ENCODE results near the gene GLCCI1. TPM values are rescaled to one million over a fixed set of nuclear protein-coding genes. Genes with fewer than 3 reads are reported as not detected.
"Not testable (repeated sequence)": the region's sequence is repeated elsewhere in the genome, so short reads cannot be mapped to it uniquely, and the experiment has no call there.

The GLCCI1 gene
- total RNA-seq, 1 experiment from 2014 or later, result 3.1 TPM

DNA sequence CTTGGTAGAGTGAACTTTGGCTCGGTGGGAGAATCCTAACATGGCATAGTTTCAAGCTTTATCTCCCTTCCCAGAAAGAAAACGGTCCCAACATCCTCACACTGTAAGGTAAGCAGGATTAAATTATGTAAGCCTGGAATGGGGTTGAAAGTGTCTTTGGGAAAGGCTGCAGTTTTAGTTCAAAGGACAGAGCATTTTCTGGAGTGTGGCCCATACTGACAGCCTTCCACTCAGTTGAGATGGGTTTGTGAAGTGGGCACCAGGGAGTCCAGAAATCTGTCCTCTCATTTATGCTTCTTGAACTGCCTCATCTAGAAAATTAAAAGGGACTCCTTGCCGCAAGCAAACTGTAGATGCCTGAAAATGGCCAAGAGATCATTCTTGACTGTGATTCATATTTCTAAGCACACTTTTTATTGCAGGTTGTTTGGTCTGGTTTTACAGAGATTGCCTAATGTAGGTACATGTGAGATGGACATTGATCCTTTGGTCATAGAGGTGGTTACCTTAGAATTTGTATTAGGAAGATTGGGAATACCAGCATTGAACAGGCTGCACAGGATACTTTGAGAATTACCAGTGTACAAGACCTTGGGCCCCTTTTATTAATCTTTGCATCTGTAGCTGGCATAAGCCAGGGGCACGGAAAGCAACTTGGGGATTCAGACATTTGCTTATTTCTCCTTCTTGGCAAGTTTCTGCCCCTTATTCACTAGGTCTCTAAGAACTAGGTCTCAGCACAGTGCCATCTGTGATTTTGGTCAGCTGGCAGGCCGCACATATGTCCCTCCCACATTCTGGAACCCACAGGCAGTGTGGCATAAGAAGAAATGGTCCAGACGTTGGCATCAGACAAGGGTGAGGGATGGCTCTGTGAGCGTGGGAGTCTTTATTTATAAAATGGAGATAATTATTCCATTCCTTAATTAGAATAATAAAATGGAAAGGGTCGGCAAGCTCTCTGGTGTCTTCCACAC, 125.9 kb downstream of the GLCCI1 start:
- DNase-seq (ENCODE audit: low read depth), result no peak

DNA sequence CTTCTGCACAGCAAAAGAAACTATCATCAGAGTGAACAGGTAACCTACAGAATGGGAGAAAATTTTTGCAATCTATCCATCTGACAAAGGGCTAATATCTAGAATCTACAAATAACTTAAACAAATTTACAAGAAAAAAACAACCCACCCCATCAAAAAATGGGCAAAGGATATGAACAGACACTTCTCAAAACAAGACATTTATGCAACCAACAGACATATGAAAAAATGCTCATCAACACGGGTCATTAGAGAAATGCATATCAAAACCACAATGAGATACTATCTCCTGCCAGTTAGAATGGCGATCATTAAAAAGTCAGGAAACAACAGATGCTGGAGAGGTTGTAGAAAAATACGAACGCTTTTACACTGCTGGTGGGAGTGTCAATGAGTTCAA, 132.7 kb downstream of the GLCCI1 start:
- DNase-seq (ENCODE audit: low read depth), result not testable (repeated sequence)

DNA sequence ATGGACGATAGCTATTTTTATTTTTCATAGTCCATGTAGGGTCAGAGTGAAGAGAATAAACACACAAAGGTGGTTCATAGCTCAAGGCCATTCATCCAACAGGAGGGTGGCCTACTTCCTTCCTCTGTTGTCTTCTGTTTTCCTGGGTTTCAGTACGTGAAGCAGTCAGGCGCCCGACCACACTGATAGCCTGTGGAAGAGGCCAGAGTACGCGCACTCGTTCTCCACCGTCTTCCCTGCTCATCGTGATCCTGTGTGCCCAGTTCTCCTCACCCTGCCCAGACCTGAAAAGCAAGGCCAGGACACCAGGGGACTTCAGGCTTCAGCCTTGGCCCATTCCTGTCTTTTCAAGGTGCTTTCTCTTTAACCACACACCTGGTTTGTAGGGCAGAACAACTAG, 134.7 kb downstream of the GLCCI1 start:
- DNase-seq (ENCODE audit: low read depth), result no peak

DNA sequence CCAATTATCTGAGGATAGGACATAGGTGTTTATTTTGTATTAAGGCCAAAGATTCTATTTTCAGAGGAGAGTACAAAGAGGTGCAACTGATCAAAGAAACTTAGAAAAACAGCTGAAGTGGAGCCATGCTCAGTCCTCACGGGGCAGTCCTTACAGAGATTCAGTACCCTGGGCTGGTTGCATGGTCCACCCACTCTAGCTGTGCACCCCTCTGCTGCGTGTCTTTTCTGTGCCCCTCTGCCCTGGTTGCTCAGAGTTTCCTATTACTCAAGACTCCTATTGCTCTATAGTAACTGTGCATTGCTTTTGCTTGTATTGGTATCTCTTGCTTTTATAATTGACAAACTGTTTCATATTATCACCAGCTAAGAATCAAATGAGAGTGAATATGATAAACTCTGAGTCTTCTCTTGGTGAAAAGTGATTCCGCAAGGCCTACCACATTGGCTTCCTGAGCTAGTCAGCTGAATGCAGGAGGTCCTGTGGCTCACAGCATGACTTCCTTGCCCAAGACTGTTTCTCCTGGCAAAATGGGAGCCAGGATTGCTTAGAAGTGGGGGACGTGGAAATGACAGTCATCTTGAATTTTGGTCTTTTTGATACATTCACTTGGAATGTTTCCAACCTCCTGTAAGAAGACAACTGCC, 137.0 kb downstream of the GLCCI1 start:
- no peak for DNase-seq (ENCODE audit: low read depth)

DNA sequence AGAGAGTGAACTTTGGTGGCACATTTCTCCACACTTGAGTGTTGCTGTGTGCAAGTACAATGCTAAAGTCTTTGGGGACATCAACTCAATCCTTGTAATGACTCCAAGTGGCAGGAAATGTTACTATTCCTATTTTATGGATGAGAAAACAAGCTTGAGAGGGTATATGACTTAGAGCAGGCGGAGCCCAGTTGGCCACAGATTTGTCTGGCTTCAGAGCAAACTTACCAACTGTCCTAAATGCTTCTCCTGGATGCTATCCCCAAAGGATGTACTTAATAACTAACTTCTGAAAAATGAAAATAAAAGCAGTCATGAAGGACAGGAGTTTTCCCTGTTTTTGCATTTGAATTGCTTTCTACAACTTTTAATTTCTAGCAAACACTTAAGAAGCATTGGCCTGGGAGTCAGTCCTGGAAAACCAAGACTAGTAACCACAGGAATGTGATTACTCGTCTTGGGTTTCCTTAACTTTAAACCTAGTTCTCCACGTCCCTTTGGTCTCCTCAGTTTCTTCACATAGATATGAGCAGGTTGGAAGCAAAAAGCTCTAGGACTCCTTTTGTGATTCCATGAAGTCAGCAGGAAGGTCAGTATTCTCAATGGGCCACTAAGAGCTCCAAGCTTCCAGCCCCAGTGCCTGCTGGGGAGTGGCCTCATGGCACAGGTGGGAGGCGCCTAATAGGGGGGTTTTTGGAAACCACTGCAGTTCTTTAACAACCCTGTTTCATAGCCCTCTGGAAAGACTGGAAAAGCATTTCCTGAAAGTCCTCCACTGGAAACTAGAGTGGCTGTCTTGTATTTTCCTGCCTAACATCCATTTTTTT, 140.8 kb downstream of the GLCCI1 start:
- DNase-seq (ENCODE audit: low read depth), result no peak

DNA sequence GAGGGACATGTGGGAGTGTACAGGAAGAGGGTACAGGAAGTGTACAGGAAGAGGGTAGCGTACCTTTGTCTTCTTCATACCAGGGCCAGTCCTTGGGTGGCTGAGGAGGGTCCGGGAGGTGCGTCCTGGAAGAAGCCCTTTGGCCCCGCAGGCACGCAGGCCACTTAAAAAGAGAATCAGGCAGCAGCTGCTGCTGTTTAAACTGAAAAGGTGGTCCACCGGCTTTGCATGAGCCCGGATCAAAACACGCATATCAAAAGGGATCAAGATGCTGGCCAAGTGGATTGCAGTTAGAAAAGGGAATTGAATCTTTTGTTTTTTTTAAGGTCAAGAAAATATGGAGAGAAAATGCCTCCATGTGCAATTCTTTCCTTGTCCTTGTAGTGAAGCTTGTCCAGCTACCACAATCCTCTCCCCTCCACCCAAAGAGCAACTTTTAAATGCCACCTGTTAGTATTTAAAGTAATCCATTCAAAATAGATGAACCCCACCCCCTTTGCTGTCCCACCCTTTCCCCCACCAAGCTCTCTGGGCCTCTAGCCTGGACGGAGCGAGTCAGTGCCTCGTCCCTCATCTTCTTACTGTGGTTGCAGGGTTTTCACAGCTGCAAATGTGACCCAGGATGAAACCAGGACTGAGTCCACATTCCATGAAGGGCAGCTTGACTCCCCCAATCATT, 142.8 kb downstream of the GLCCI1 start:
- DNase-seq (ENCODE audit: low read depth), result no peak

DNA sequence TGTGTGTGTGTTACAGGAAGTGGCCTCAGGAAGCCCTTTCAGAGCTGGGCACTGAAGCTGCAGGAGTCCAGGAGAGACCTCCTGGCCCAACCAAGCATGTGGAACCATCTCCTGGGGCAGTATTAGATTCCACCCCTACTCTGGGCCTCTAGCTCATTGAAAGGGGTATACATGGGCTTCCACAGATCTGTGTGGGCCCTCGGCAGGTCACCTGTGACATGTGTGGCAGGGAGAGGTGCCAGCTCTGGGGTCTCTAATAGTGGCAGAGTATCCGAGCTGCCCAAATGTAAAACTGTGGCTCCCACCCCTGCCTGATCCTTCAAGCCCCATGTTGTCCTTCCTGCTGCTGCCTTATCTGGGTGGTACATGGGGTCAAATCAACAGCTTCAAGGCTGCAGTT, 144.1 kb downstream of the GLCCI1 start:
- no peak for DNase-seq (ENCODE audit: low read depth)

DNA sequence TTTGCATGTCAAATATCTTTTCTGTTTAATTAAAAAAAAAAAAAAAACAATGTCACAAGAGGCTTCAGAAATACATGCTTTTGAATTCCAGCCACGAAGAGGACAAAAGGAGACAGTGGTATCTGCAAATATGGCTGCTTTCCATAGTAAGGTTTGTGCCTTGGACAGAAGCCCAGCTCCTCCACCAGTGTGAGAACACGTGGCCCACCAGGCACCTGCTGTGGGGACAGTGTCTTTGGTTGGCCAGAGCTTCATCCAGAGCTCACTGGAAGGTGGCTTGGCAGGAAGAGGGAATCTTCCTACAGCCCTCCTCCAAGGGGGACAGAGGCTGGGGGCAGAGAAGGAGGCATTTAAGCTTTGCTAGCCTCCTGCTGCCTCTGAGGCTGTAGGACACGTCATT, 144.6 kb downstream of the GLCCI1 start:
- DNase-seq (ENCODE audit: low read depth), result no peak

DNA sequence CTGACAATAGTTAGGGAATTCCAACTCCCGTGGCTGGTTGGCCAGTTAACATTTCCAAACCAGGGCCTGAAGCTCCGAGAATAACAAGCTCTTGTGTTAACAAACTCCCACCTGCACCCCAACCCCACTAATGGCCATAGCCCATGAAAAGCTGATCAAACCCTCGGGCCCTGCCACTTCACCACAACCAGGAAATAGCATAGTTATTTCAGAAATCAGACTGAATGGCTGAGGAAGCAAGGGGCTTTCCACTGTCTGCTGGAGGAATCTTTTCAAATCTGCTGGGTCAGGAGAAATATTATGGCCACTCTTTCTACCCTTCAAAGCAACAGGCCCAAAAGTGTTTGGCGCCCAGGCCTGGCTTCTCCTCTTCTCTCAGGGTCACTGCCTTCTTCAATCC, 145.6 kb downstream of the GLCCI1 start:
- no peak for DNase-seq (ENCODE audit: low read depth)

DNA sequence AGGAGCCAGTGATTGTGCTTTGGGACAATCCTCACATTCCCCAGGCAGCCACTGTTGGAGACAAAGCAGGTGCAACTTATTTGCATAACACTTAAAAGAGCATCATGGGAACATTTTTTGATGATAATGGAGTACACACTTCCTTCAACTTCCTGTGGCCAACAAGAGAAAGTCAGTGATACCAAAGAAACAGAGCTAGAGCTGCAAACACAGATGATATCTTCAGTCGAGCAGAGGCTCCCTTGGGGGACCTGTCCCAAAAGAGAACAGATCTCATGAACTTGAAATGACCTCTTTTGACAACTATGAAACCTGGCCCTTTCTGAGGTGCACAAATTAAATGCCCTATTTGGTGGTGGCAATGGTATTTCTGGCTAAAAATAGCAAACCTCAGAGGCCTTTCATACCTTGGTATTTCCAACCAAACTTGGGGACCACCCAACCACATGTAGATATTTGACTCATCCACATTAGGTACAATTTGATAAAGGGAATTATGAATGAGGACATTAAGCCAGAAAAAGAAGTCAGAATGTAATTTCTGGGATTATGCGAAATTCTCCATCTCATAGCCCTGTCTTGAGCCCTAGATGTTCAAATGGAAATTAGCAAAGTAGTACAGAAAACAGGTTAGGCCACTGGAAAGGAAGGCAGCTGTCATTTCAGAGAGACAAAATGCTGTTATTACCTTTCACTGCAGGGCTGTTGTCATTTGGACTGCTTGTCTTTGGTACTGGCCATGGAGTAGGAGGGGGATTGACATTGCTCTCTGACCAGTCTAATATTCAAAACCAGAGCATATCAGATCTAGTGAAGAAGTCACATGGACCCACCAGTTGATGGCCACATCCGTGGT, 147.2 kb downstream of the GLCCI1 start:
- DNase-seq (ENCODE audit: low read depth), result no peak

DNA sequence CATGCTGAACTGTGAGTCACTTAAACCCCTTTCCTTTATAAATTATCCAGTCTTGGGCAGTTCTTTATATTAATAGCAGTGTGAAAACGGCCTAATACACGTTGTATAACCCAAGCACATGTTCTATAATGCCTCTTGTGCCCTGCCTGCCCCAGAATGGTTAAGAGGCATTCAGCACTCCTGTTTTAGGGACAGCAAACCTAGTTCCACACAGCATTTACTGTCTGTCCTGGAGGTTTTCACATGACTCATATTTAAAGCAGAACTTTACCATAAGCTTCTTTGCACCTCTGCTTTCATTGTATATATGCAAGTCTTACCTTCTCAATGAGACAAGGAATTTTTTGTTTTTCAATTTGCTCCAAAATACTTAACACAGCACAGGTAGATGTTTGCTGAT, 148.6 kb downstream of the GLCCI1 start:
- DNase-seq (ENCODE audit: low read depth), result no peak

DNA sequence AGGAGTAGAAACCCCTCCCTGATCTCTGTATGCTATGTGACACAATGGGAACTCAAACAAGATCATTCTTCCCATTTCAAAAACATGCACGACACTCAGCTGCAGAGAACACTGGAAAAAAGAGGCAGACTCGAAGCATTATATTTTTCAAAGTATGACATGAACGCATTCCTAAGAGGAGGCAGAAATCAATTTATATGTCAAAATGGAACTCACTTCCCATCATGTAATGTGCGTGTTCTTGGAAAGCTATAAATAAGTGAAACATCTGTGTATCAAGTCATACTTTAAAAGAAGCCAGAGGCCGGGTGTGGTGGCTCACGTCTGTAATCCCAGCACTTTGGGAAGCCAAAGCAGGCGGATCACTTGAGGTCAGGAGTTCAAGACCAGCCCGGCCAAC, 150.7 kb downstream of the GLCCI1 start:
- DNase-seq (ENCODE audit: low read depth), result no peak

DNA sequence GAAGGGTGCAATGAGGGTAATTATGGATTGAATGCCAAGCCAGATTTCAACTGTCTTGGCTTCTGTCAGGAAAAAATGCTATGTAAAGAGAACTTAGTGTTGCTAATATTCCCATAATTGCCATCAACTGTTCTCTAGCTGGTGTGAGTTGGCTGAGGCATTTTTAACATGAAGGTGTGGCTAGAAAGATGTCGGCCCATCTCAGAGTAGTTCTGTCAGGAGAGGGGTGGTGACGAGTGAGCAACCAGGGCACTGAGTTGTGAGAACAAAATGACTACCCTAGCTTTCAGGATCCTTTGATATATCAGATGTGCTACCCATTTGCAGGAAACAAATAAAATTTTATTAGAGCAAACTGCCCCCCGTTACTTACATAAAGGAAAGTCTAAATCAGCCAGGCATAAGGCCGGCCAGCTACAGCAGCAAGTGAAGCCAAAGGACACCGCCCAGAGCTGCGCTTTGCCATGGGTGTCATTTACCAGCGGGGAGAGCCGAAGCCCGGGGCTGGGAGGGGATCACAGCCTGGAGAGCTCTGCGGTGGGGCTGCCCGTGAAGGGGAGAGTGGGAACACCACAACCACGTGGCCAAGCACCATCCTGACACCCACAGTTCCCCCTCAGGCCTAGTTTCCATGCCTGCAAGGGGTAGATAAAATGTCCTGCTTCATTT, 151.9 kb downstream of the GLCCI1 start:
- no peak for DNase-seq (ENCODE audit: low read depth)

DNA sequence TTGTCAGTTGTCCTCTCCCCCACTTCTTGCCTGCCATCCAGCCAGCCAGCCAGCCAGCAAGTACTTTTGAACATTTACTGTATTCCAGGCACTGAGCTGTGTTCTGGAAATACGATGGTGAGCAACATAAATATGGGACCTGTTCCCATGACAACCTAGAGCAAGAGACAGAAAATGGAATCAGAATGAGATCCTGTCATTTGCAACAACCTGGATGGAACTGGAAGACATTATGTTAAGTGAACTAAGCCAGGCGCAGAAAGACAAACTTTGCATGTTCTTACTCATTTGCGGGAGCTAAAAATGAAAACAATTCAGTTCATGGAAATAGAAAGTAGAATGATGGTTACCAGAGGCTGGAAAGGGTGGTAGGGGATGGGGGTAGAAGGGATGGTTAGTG, 152.6 kb downstream of the GLCCI1 start:
- DNase-seq (ENCODE audit: low read depth), result no peak

DNA sequence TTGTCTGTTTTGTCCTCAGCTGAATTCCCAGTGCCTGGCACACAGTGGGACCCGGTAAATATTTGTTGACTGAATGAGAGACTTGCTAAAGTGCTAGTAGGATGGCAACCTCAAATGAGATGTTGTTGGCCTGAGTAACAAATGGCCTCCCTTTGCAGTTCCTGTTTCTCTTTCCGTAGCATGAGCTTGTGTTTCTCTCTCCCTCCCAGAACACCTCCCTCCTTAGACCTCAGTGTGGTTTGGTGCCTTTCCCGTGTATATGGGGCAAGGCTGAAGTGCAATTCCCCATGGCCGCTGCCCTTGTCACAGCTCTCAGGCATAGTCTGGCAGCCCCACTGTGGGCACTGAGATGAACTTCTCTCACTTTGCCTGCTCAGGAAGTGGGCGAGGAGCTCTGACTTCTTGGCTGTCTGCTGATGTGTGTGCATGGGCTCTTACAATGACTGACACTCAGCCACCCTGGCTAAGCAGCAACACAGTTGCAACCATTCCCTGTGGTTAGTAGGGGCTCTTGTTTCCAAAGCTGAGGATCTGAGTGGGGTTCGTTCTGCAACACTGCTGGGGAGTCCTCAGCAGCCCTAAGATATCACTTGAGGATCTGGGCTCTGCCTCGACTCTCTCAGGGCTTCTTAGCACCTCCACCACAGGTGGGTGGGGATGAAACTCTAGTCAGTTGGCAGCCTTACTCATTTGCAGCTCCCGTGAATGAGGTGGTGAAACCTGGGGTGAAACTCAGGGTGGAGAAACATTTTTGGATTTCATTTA, 157.3 kb downstream of the GLCCI1 start:
- no peak for DNase-seq (ENCODE audit: low read depth)

DNA sequence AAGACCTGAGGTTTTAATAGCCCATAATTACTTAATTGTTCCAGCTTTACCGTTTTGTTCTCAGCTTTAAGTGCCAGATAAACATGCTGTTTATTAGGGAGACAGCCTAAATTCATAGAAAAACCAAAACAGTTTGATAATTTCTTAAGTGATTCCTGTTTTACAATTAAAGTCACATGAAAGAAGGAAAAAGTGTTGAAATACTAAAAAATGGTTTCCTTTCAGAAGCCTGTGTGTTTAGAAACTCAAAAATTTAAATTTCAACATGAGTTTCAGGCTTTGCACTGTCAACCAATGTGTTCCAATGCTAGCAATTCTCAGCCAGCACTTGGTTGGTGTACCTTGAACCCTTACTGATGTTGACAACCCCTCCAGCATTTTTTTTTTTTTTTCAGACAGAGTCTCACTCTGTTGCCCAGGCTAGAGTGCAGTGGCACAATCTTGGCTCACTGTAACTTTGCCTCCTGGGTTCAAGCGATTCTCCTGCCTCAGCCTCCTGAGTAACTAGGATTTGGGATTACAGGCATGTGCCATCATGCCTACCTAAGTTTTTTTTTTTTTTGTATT, 158.1 kb downstream of the GLCCI1 start:
- DNase-seq (ENCODE audit: low read depth), result no peak

DNA sequence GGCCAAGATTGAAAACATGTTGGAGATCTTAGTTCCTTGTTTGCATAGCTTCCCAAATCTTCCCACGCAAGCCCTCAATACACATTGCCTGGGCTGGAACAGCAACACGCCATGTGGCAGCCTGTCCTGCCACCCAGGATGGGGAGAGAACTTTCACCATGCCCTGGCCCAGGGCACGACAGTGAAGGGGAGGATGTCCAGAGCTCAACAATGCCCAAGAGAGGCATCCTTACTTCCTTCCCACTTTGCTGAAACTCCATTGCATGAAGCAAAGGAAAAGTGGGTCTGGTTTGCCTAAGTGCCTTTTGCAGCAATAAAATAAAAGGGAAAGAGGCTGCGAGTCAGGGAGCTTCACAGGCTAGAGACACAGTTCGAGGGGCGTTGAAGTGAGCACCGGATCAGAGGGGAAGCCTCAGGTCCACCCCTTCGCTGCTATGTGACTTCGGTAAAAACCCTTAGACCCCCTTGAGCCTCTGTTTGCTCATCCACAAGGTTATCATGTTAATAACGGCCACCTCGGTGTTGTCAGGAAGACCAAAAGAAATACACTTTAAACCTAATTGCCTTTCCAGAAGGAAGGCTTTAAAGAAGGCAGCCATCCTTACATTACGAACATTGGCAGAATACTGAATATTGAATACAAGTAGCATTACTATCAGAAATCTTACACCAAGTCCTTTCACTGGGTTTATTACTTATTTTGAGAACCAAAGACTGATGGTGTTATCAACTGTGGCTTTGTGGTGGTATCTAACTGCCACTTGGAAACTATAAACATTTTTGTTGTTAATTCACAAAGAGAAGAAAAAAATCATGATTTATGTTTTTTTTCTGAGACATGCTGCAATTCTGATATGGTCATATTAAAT, 160.1 kb downstream of the GLCCI1 start:
- DNase-seq (ENCODE audit: low read depth), result no peak

DNA sequence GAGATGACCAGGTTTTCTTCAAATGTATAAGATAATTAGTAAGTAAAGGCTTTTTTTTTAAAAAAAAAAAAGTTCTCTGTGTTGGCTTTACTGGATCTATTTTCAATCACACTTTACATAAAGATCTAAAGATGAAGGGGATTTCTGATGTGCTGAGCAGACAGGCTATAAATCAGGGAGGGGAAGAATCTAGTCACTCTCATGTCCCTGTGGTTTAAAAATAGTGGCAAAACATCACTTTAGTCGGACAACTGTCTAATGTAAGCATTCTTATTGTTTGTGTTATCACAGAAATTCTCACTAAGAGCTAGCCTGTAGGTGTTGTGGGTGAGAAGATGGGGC, 160.7 kb downstream of the GLCCI1 start:
- DNase-seq (ENCODE audit: low read depth), result no peak

Measured in RPMI7951 (cell line).